Measurements from ENCODE around the gene CALML6. TPM values are rescaled to one million over a fixed set of nuclear protein-coding genes. Genes with fewer than 3 reads are reported as not detected.
"Not testable (repeated sequence)": the region's sequence is repeated elsewhere in the genome, so short reads cannot be mapped to it uniquely, and the experiment has no call there.

Gene CALML6
- polyA plus RNA-seq, 2 donors: 0.22 to 0.83 TPM

DNA sequence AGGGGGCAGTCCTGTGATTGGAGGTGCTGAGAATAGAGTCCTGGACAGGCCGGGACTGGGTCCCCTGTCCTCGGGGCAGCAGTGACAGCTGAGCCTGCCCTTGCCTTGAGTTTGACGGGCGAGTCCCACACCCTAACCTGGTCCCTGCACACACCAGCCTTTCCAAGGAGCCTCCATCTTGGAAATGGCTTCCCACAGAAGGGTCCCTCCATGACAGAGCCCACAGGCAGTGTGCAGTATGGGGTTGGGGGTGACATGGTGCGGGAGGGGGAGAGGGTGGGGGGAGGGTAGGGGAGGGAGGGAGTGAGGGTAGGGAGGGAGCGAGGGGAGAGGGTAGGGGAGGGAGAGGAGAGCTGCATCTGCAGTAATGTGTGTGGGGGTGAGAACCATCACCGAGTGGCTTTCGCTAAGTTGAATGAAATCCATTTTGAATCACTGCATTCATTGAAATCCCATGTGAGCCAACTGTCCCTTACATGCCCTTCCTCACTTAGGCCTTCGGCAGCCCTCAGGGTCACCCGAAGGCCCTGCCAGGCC lies 14.1 kb downstream of the CALML6 start:
- H3K27ac ChIP-seq (ENCODE audit: low read depth in 2 of 2, low read length in 1 of 2): no peak overlapping the region
- peaks cover 0 to 2% of the 10 kb centered on the region in 2 donors for H3K9me3 ChIP-seq (ENCODE audit: control insufficient read depth in 2 of 2, insufficient read depth in 1 of 2, low read depth in 1 of 2, low read length in 1 of 2)
- no peak overlapping the region for H3K4me3 ChIP-seq (ENCODE audit: low read depth in 1 of 2, low read length in 2 of 2)
- H3K27me3 ChIP-seq (ENCODE audit: control insufficient read depth in 1 of 2, insufficient read depth in 2 of 2, low read length in 2 of 2): no peaks in the 10 kb centered on the region
- 63 to 64% methylated on average over 9 to 10 of the region's 10 CpGs for WGBS, 2 donors
- no peaks in the 10 kb centered on the region for H3K36me3 ChIP-seq (ENCODE audit: control insufficient read depth in 2 of 2, insufficient read depth in 2 of 2, low read length in 1 of 2)
- H3K4me1 ChIP-seq (ENCODE audit: control insufficient read depth in 2 of 2, insufficient read depth in 2 of 2, low read length in 1 of 2): peaks cover 0 to 3% of the 10 kb centered on the region in 2 donors

DNA sequence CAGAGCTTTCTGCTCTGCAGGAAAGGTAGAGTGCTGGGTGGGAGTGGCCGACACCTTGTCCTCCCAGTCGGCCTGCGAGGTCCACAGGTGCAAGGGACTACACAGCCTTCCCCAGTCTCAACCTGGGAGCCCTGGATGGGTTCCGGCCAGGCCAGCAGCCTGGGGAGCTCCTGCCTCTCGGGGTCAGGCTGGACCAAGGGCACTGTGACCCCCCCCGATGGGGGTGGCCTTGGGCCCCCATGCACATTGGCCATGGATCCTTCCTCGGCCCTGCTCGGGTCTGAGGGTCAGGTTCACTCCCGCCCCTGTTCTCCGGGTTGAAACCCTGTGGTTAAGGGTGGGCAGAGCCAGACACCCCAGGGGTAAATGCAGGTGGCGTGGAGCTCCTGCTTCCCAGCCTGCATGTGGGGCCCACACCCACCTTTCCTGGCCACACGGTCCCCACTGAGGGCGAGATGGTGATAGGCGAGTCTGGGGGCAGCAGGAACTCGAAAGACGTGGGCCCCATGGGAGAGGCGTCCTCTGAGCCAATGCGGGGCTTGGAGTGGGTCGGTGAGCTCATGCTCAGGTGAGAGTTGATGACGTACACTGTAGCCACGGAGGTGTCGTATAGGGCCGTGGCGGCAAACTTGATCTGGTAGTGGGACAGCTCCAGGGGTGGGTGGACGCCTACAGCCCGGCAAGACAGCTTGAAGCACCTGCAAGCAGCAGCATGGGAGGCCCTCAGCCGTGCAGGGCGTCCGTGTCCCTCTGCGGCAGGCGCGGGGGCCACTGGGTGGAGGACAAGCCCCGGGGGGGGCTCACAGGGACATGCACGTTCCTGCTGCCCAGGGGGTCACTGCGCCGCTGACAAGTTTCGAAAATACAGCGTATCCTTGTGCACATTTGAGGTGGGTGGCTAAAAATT lies 14.8 kb downstream of the CALML6 start:
- no peak overlapping the region for H3K27ac ChIP-seq (ENCODE audit: low read depth in 2 of 2, low read length in 1 of 2)
- 84% methylated on average over 38 of the region's 38 CpGs for WGBS, 2 donors

DNA sequence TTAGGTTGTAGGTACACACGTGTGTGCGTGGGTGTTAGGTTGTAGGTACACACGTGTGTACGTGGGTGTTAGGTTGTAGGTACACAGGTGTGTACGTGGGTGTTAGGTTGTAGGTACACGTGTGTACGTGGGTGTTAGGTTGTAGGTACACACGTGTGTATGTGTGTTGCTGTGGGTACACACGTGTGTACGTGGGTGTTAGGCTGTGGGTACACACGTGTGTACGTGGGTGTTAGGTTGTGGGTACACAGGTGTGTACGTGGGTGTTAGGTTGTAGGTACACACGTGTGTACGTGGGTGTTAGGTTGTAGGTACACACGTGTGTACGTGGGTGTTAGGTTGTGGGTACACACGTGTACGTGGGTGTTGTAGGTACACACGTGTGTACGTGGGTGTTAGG lies 19.8 kb downstream of the CALML6 start:
- not testable (repeated sequence) for H3K27me3 ChIP-seq (ENCODE audit: control insufficient read depth in 1 of 2, insufficient read depth in 2 of 2, low read length in 2 of 2); H3K4me1 ChIP-seq (ENCODE audit: control insufficient read depth in 2 of 2, insufficient read depth in 2 of 2, low read length in 1 of 2); H3K9me3 ChIP-seq (ENCODE audit: control insufficient read depth in 2 of 2, insufficient read depth in 1 of 2, low read depth in 1 of 2, low read length in 1 of 2); H3K27ac ChIP-seq (ENCODE audit: low read depth in 2 of 2, low read length in 1 of 2); H3K36me3 ChIP-seq (ENCODE audit: control insufficient read depth in 2 of 2, insufficient read depth in 2 of 2, low read length in 1 of 2); H3K4me3 ChIP-seq (ENCODE audit: low read depth in 1 of 2, low read length in 2 of 2)
- 85 to 90% methylated on average over 4 to 8 of the region's 21 CpGs for WGBS, 2 donors

More for the DNA sequence above, 14.8 kb downstream of the CALML6 start:
- no peaks in the 10 kb centered on the region for H3K36me3 ChIP-seq (ENCODE audit: control insufficient read depth in 2 of 2, insufficient read depth in 2 of 2, low read length in 1 of 2)
- no peak overlapping the region for H3K4me3 ChIP-seq (ENCODE audit: low read depth in 1 of 2, low read length in 2 of 2)
- H3K4me1 ChIP-seq (ENCODE audit: control insufficient read depth in 2 of 2, insufficient read depth in 2 of 2, low read length in 1 of 2): no peaks in the 10 kb centered on the region
- H3K27me3 ChIP-seq (ENCODE audit: control insufficient read depth in 1 of 2, insufficient read depth in 2 of 2, low read length in 2 of 2): no peaks in the 10 kb centered on the region
- peaks cover 0 to 3% of the 10 kb centered on the region in 2 donors for H3K9me3 ChIP-seq (ENCODE audit: control insufficient read depth in 2 of 2, insufficient read depth in 1 of 2, low read depth in 1 of 2, low read length in 1 of 2)

DNA sequence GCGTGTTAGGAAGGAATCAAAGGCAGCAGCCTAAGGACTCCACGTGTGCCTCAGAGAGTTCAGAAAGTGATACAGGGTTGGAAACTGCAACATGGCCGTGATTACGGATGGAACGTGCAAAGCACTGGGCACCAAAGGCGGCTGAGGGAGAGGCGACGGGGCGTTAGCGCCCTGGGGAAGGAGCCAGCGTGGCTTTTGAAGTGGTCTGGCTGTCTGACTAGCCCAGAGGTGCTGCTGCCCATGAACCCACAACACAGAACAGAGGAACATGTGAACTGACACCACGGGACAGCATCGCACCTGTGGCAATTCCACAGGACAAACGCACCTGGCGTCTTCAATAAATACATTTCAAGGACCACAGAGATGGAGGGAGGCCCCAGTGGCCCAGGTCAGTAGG lies 22.0 kb downstream of the CALML6 start:
- H3K27ac ChIP-seq (ENCODE audit: low read depth in 2 of 2, low read length in 1 of 2): no peak overlapping the region
- peaks cover 0 to 2% of the 10 kb centered on the region in 2 donors for H3K27me3 ChIP-seq (ENCODE audit: control insufficient read depth in 1 of 2, insufficient read depth in 2 of 2, low read length in 2 of 2)
- no peak overlapping the region for H3K4me3 ChIP-seq (ENCODE audit: low read depth in 1 of 2, low read length in 2 of 2)
- no peaks in the 10 kb centered on the region for H3K36me3 ChIP-seq (ENCODE audit: control insufficient read depth in 2 of 2, insufficient read depth in 2 of 2, low read length in 1 of 2)
- 55 to 70% methylated on average over 15 of the region's 15 CpGs for WGBS, 2 donors
- peaks cover 0 to 2% of the 10 kb centered on the region in 2 donors for H3K9me3 ChIP-seq (ENCODE audit: control insufficient read depth in 2 of 2, insufficient read depth in 1 of 2, low read depth in 1 of 2, low read length in 1 of 2)
- no peaks in the 10 kb centered on the region for H3K4me1 ChIP-seq (ENCODE audit: control insufficient read depth in 2 of 2, insufficient read depth in 2 of 2, low read length in 1 of 2)

DNA sequence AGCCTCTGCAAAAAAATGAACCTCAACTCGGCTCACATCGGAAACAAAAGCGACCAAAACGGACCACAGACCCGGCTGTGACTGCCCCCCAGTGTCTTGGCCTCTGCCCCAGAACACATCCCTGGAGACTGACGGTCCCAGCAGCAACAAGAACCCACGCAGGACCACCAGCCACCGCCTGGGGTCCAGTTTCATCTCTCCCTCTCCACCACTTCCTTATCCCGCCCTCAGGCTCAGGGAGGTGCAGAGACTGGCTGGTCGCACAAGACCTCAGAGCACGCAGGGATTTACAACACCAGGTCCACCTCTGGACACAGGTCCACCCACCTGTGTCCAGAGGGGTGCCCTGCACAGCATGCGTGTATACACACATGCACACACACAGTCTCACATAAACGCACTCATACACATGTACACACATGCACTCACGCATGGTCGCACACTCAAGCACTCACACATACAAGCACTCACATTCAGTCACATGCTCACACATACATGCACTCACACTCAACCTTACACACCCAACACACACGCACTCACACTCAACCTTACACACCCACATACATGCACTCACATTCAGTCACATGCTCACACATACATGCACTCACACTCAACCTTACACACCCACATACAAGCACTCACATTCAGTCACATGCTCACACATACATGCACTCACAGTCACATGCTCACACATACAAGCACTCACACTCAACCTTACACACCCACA lies 22.7 kb downstream of the CALML6 start:
- Histone ChIP-seq H3K9me3 (ENCODE audit: control insufficient read depth in 2 of 2, insufficient read depth in 1 of 2, low read depth in 1 of 2, low read length in 1 of 2) (peaks cover 0 to 2% of the 10 kb centered on the region in 2 donors), H3K27ac (ENCODE audit: low read depth in 2 of 2, low read length in 1 of 2) (no peak overlapping the region), H3K36me3 (ENCODE audit: control insufficient read depth in 2 of 2, insufficient read depth in 2 of 2, low read length in 1 of 2) (no peaks in the 10 kb centered on the region), H3K4me3 (ENCODE audit: low read depth in 1 of 2, low read length in 2 of 2) (no peak overlapping the region), H3K27me3 (ENCODE audit: control insufficient read depth in 1 of 2, insufficient read depth in 2 of 2, low read length in 2 of 2) (peaks cover 0 to 2% of the 10 kb centered on the region in 2 donors), H3K4me1 (ENCODE audit: control insufficient read depth in 2 of 2, insufficient read depth in 2 of 2, low read length in 1 of 2) (peaks cover 0 to 2% of the 10 kb centered on the region in 2 donors)
- WGBS, 2 donors: 67 to 69% methylated on average over 16 of the region's 16 CpGs

DNA sequence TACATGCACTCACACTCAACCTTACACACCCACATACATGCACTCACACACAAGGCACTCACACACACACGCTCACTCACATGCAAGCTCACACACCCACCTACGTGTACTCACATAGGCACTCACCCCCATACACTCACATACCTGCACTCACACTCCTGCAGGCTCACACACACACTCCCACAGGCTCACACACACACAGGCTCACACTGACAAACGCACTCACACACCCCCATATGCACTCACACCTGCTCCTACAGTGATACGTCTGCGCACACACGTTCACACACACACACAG lies 23.2 kb downstream of the CALML6 start:
- WGBS, 2 donors: 75 to 77% methylated on average over 6 of the region's 6 CpGs
- no peaks in the 10 kb centered on the region for H3K36me3 ChIP-seq (ENCODE audit: control insufficient read depth in 2 of 2, insufficient read depth in 2 of 2, low read length in 1 of 2)
- H3K27me3 ChIP-seq (ENCODE audit: control insufficient read depth in 1 of 2, insufficient read depth in 2 of 2, low read length in 2 of 2): peaks cover 0 to 2% of the 10 kb centered on the region in 2 donors
- H3K4me3 ChIP-seq (ENCODE audit: low read depth in 1 of 2, low read length in 2 of 2): no peak overlapping the region
- peaks cover 0 to 2% of the 10 kb centered on the region in 2 donors for H3K9me3 ChIP-seq (ENCODE audit: control insufficient read depth in 2 of 2, insufficient read depth in 1 of 2, low read depth in 1 of 2, low read length in 1 of 2)
- peaks cover 0 to 7% of the 10 kb centered on the region in 2 donors for H3K4me1 ChIP-seq (ENCODE audit: control insufficient read depth in 2 of 2, insufficient read depth in 2 of 2, low read length in 1 of 2)
- no peak overlapping the region for H3K27ac ChIP-seq (ENCODE audit: low read depth in 2 of 2, low read length in 1 of 2)

DNA sequence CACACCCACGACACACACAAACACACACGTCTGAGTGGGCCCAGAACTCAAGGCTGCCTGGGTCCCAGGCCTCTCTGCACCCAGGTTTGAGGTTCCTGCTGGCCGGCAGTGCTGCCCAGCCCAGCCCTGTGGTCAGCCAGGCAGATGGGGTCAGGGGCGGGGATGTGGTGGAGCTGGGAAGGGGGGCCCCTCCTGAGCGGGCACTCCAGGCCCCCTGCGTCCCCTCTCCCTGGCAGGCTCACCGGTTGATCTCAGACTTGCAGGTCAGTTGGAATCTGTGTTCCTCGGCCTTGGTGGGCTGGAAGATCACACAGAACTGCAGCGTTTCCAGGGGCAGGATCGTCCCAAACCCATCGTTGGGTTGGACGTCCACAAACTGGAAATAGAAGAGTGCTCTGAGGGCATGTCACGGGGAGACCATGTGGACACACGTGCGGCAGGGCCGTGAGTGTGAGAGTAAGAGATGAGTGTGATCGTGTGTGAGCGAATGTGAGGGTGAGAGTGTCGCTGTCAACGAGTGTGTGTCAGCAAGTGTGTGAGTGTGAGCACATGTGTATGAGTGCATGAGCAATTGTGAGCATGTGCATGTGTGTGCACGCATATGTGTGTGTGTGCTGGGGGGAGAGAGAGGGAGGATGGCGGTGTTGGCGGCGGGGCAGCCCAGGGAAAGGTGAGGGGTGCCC lies 23.7 kb downstream of the CALML6 start:
- Histone ChIP-seq H3K4me3 (ENCODE audit: low read depth in 1 of 2, low read length in 2 of 2) (no peak overlapping the region), H3K27ac (ENCODE audit: low read depth in 2 of 2, low read length in 1 of 2) (no peak overlapping the region), H3K36me3 (ENCODE audit: control insufficient read depth in 2 of 2, insufficient read depth in 2 of 2, low read length in 1 of 2) (no peaks in the 10 kb centered on the region), H3K9me3 (ENCODE audit: control insufficient read depth in 2 of 2, insufficient read depth in 1 of 2, low read depth in 1 of 2, low read length in 1 of 2) (peaks cover 0 to 2% of the 10 kb centered on the region in 2 donors), H3K4me1 (ENCODE audit: control insufficient read depth in 2 of 2, insufficient read depth in 2 of 2, low read length in 1 of 2) (peaks cover 0 to 11% of the 10 kb centered on the region in 2 donors), H3K27me3 (ENCODE audit: control insufficient read depth in 1 of 2, insufficient read depth in 2 of 2, low read length in 2 of 2) (peaks cover 0 to 2% of the 10 kb centered on the region in 2 donors)
- WGBS, 2 donors: 83 to 84% methylated on average over 24 of the region's 24 CpGs

DNA sequence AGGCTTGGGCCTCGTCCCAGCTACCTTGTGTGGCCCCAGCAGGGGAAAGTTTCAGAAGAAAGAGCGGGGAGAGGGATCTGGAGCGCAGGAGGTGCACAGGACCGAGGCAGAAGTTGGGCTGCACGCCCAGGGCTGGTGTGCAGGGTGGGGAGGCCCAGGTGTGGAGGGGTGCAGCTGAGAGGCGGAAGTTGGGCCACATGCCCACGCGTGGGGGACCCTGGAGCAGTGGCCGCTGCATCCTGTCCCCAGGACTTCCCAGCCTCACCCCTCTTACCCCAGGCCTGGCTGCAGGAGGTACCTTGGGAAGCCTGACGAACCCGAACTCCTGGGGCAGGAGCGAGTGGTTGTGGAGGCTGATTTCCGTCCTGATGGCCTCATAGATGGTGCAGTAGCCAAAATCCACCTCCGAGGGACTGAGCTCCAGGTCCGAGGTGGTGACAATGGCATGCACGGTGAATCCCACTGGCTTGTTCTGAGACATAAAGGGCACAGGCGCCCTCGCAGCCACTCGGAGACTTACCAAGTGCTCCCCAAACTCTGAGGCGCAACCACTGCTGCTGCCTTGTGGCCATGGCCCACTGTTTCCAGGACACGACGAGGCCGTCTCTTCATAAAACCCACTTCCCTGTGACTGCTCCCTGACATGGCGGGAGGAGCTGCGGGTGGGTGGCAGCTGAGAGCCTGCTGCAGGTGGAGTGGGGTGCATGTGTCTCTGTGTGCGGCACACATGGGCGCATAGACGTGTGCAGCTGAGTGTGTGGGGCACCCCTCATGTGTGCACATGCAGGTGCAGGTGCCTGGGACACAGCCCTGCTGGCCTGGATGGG lies 24.4 kb downstream of the CALML6 start:
- Histone ChIP-seq H3K4me3 (ENCODE audit: low read depth in 1 of 2, low read length in 2 of 2) (no peak overlapping the region), H3K9me3 (ENCODE audit: control insufficient read depth in 2 of 2, insufficient read depth in 1 of 2, low read depth in 1 of 2, low read length in 1 of 2) (peaks cover 0 to under 1% of the 10 kb centered on the region in 2 donors), H3K27ac (ENCODE audit: low read depth in 2 of 2, low read length in 1 of 2) (no peak overlapping the region), H3K4me1 (ENCODE audit: control insufficient read depth in 2 of 2, insufficient read depth in 2 of 2, low read length in 1 of 2) (peaks cover 0 to 17% of the 10 kb centered on the region in 2 donors), H3K27me3 (ENCODE audit: control insufficient read depth in 1 of 2, insufficient read depth in 2 of 2, low read length in 2 of 2) (peaks cover 0 to 2% of the 10 kb centered on the region in 2 donors), H3K36me3 (ENCODE audit: control insufficient read depth in 2 of 2, insufficient read depth in 2 of 2, low read length in 1 of 2) (no peaks in the 10 kb centered on the region)
- 85 to 88% methylated on average over 28 of the region's 28 CpGs for WGBS, 2 donors

DNA sequence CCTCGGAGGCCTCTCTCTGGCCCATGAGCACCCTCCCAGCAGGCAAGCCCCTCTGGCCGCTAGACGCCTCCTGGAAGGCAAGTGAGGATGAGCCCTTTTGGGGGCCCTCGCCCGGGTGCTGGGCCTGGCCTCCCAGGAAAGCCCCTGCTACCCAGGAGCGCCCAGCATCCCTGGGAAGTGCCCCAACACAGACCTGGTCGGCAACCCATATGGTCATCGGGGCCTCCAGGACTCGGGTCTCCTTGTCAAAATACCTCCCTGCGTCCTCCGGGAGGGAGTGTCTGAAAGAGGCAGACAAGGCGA lies 25.0 kb downstream of the CALML6 start:
- peaks cover 0 to 17% of the 10 kb centered on the region in 2 donors for H3K4me1 ChIP-seq (ENCODE audit: control insufficient read depth in 2 of 2, insufficient read depth in 2 of 2, low read length in 1 of 2)
- no peaks in the 10 kb centered on the region for H3K36me3 ChIP-seq (ENCODE audit: control insufficient read depth in 2 of 2, insufficient read depth in 2 of 2, low read length in 1 of 2)
- H3K27ac ChIP-seq (ENCODE audit: low read depth in 2 of 2, low read length in 1 of 2): no peak overlapping the region
- no peaks in the 10 kb centered on the region for H3K9me3 ChIP-seq (ENCODE audit: control insufficient read depth in 2 of 2, insufficient read depth in 1 of 2, low read depth in 1 of 2, low read length in 1 of 2)
- 87 to 89% methylated on average over 12 of the region's 12 CpGs for WGBS, 2 donors
- H3K4me3 ChIP-seq (ENCODE audit: low read depth in 1 of 2, low read length in 2 of 2): no peak overlapping the region
- H3K27me3 ChIP-seq (ENCODE audit: control insufficient read depth in 1 of 2, insufficient read depth in 2 of 2, low read length in 2 of 2): peaks cover 0 to 2% of the 10 kb centered on the region in 2 donors
